Activated CD8-positive, alpha-beta T cell treated with anti-CD3 and anti-CD28 coated beads for 36 hours (primary cell): ENCODE results near the gene SCN8A. TPM values are rescaled to one million over a fixed set of nuclear protein-coding genes. Genes with fewer than 3 reads are reported as not detected.
"Not testable (repeated sequence)": the region's sequence is repeated elsewhere in the genome, so short reads cannot be mapped to it uniquely, and the experiment has no call there.

ENCODE experiments used
- ATAC-seq: fragments of 200-7000 bp; cut with Tn5 transposase; one replicate; pipeline ENCODE4 v1.10.0; 2021; ENCODE audit warnings: mild to moderate bottlenecking, moderate library complexity
- CTCF ChIA-PET: fragments of 350-600 bp; sonication (Branson Sonifier 250); formaldehyde crosslinking; loops from one replicate; lab custom pipeline; 2021; ENCODE audit warnings: antibody characterized with exemption; lab: Charles Lee
- POLR2A ChIA-PET: fragments of 350-600 bp; sonication (Branson Sonifier 250); formaldehyde crosslinking; loops from one replicate; lab custom pipeline; 2021; ENCODE audit warnings: antibody characterized with exemption; lab: Charles Lee
- DNase-seq: peaks from one replicate; pipeline ENCODE4 v3.0.0-alpha.2; 2020
- H3K27ac Mint-ChIP-seq: one replicate; pipeline ENCODE4 v1.8.0; 2021; ENCODE audit warnings: mild to moderate bottlenecking, mixed read lengths
- H3K27me3 Mint-ChIP-seq: one replicate; pipeline ENCODE4 v1.8.0; 2021; ENCODE audit warnings: mixed read lengths
- H3K36me3 Mint-ChIP-seq: one replicate; pipeline ENCODE4 v1.8.0; 2021; ENCODE audit warnings: low read depth, mixed read lengths
- H3K4me1 Mint-ChIP-seq: one replicate; pipeline ENCODE4 v1.8.0; 2021; ENCODE audit warnings: low read depth, mixed read lengths
- H3K4me3 Mint-ChIP-seq: one replicate; pipeline ENCODE4 v1.8.0; 2021; ENCODE audit warnings: mild to moderate bottlenecking, moderate library complexity, mixed read lengths
- H3K9me3 Mint-ChIP-seq: one replicate; pipeline ENCODE4 v1.8.0; 2021; ENCODE audit warnings: mixed read lengths
- intact Hi-C: fragments of 100-400 bp; cut with micrococcal nuclease; formaldehyde crosslinking; loops from one replicate; pipeline ENCODE4 v1.10.0; 2022
- total RNA-seq, 2 experiments: library from RNA; stranded (reverse); gene quantifications; one replicate each; pipeline ENCODE4 v1.2.3, GENCODE V29; 2021
- TF ChIP-seq, protein P1 (sequence below): fragments of 200-600 bp; IDR thresholded peaks from one replicate; pipeline ENCODE4 v1.8.0; 2022; ENCODE audit warnings: antibody characterized with exemption, mild to moderate bottlenecking

SCN8A gene
- total RNA-seq = under 1 TPM; 0.77 to 0.78 TPM

DNA sequence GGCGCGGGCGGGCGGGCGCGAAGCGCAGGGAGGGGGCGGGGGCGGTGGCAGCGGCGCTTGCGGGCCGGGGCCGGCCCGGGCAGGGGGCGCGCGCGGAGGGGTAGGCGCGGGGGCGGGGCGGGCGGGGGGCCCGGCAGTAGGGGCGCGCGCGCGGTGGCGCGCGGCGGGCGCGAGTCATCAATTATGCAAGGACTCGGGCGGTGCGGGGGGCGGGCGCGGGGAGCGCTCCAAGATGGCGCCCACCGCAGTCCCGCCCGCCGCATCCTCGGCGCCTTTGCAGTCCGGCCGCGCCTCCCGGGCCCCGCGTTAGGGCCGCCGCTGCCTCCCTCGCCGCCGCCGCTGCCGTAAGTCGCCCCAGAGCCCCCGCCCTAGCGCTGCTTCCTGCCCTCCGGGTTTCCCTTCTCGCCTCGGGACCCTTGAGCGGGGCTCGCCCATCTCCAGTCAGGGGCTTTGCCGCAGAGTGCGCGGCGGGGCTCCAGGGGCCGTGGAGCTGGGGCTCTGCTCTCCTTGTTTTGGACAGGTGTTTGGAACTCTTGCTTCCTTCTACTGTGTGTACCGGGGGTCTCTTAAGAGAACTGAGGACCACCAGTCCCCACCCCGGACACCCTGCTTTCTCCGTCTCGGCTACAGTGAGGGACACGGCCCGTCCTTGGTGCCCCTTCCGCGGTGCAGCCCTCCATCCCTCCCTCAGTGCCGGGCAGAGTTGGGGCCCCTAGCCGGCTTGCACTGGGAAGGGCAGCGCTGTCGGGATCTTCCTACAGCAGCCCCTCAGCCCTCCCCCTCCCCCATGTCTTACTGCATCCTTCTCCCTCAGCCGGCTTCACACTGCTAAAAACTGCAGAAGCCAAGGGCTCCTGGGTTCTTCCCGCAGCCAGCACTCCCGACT lies at the start of gene SCN8A:
Gene SCN8A (plus strand): TSS at position 218 of the 886 bp plus-strand sequence. CDS start 71,585 bp downstream, outside the sequence.
- DNase-seq = peak; percentile 63
- ATAC-seq = peak; percentile 60
- Mint-ChIP-seq H3K27me3 (peaks cover 45% of the 10 kb centered on the region), H3K4me3 (peak within 1 kb of the TSS; percentile 79), H3K36me3 (no peaks in the 10 kb centered on the region), H3K9me3 (no peaks in the 10 kb centered on the region), H3K4me1 (peaks cover 13% of the 10 kb centered on the region), H3K27ac (peak within 1 kb of the TSS; percentile 66)
- CTCF ChIA-PET = no interaction called here
- intact Hi-C loops = no loop called here
- POLR2A ChIA-PET = interaction anchor here (2.8 kb wide), 1 partner anchor 229 kb away, joined by 10 read pairs; no protein-coding TSS in a partner anchor
- TF ChIP-seq, protein P1, sequence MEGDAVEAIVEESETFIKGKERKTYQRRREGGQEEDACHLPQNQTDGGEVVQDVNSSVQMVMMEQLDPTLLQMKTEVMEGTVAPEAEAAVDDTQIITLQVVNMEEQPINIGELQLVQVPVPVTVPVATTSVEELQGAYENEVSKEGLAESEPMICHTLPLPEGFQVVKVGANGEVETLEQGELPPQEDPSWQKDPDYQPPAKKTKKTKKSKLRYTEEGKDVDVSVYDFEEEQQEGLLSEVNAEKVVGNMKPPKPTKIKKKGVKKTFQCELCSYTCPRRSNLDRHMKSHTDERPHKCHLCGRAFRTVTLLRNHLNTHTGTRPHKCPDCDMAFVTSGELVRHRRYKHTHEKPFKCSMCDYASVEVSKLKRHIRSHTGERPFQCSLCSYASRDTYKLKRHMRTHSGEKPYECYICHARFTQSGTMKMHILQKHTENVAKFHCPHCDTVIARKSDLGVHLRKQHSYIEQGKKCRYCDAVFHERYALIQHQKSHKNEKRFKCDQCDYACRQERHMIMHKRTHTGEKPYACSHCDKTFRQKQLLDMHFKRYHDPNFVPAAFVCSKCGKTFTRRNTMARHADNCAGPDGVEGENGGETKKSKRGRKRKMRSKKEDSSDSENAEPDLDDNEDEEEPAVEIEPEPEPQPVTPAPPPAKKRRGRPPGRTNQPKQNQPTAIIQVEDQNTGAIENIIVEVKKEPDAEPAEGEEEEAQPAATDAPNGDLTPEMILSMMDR = no peak

DNA sequence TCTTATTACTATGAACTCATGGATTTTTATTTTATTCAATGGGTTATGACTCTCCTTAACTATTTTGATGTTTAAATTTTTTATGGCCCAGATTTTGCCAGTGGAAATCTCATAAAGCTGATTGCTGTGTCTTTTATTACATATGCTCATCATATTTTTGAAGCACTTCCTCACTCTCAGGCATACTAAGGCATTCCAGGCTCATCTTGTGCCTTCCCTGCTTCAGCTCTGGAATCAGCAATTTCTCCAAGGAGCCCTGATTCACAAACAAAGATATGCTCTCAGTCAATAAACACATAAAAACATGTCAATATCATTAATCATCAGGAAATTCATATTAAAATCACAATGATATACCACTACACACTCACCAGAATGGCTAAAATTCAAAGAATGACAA lies 44.9 kb upstream of the SCN8A start:
- Mint-ChIP-seq H3K27ac (no peak overlapping the region), H3K4me3 (no peak overlapping the region), H3K9me3 (peaks cover 3% of the 10 kb centered on the region), H3K27me3 (peaks cover 12% of the 10 kb centered on the region), H3K36me3 (no peaks in the 10 kb centered on the region), H3K4me1 (no peaks in the 10 kb centered on the region)
- DNase-seq (no peak), ATAC-seq (no peak)
- ChIA-PET CTCF (interaction anchor here (1.0 kb wide), 1 partner anchor 15 kb away, joined by 3 read pairs; no protein-coding TSS in a partner anchor), POLR2A (no interaction called here)
- TF ChIP-seq, protein P1 = no peak
- intact Hi-C loops = no loop called here

DNA sequence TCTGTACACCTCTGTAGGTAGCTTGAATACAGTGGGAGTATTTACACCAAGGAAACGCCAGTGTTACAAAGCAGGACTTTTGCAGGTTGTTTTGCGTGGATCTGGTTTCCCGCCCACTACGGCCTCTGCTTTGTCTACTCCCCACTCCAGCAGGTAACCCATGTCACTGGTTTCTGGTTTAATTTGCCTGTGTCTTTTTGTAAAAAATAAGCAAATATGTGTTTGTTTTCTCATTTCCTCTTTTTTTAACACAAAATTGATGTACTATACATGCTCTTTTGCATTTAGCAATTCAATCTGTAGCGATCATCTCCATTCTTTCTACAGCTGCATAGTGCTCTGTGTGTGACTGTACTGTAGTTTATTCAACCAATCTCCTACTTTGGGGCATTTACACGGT lies 43.4 kb upstream of the SCN8A start:
- Mint-ChIP-seq H3K4me1 (no peaks in the 10 kb centered on the region), H3K36me3 (no peaks in the 10 kb centered on the region), H3K4me3 (no peak overlapping the region), H3K27me3 (peaks cover 14% of the 10 kb centered on the region), H3K9me3 (peaks cover 3% of the 10 kb centered on the region), H3K27ac (no peak overlapping the region)
- DNase-seq (no peak), ATAC-seq (no peak)
- TF ChIP-seq, protein P1 = no peak
- ChIA-PET POLR2A (no interaction called here), CTCF (interaction anchor here (1.1 kb wide), 1 partner anchor 127 kb away, joined by 3 read pairs; no protein-coding TSS in a partner anchor)
- intact Hi-C loops = no loop called here

DNA sequence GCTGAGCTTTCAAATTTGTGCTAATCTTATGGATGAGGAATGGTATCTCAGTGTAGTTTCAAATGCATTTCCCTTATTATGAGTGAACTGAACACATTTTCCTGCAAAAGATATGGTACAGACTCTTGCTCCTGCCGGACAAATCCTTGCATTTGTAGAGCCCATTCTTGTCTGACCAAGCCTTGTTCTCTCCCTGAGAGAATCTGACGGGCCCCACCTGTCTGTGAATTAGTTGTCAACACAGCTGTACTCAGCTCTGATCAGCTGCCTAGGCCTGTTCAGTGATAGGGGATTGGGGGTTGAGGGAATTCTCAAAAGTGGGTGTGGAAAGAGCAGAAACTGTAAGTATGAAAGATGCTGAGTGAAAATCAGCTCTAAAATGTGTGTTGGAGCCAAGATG lies 42.8 kb upstream of the SCN8A start:
- CTCF ChIA-PET = interaction anchor here (1.1 kb wide), 1 partner anchor 127 kb away, joined by 3 read pairs; no protein-coding TSS in a partner anchor
- H3K36me3 Mint-ChIP-seq = no peaks in the 10 kb centered on the region
- DNase-seq (no peak), ATAC-seq (no peak)
- peaks cover 14% of the 10 kb centered on the region for H3K27me3 Mint-ChIP-seq
- POLR2A ChIA-PET = no interaction called here
- H3K9me3 Mint-ChIP-seq = peaks cover 3% of the 10 kb centered on the region
- H3K4me1 Mint-ChIP-seq = no peaks in the 10 kb centered on the region
- TF ChIP-seq, protein P1 = no peak
- no peak overlapping the region for H3K27ac Mint-ChIP-seq
- no peak overlapping the region for H3K4me3 Mint-ChIP-seq
- intact Hi-C loops = no loop called here

DNA sequence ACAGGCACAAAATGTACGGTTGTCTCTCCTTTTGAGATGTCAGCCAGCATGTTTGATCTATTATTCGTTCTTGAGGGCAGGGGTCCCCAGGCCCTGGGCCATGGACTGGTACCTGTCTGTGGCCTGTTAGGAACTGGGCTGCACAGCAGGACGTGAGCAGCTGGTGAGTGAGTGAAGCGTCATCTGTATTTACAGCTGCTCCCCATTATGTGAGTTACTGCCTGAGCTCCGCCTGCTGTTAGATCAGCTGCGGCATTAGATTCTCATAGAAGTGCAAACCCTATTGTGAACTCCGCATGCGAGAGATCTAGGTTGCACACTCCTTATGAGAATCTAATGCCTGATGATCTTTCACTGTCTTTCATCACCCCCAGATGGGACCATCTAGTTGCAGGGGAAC lies 41.4 kb upstream of the SCN8A start:
- peaks cover 11% of the 10 kb centered on the region for H3K27me3 Mint-ChIP-seq
- H3K27ac Mint-ChIP-seq = no peak overlapping the region
- ChIA-PET POLR2A (no interaction called here), CTCF (no interaction called here)
- intact Hi-C loops = no loop called here
- DNase-seq (no peak), ATAC-seq (no peak)
- no peaks in the 10 kb centered on the region for H3K9me3 Mint-ChIP-seq
- H3K4me1 Mint-ChIP-seq = no peaks in the 10 kb centered on the region
- H3K4me3 Mint-ChIP-seq = no peak overlapping the region
- TF ChIP-seq, protein P1 = no peak
- H3K36me3 Mint-ChIP-seq = no peaks in the 10 kb centered on the region

DNA sequence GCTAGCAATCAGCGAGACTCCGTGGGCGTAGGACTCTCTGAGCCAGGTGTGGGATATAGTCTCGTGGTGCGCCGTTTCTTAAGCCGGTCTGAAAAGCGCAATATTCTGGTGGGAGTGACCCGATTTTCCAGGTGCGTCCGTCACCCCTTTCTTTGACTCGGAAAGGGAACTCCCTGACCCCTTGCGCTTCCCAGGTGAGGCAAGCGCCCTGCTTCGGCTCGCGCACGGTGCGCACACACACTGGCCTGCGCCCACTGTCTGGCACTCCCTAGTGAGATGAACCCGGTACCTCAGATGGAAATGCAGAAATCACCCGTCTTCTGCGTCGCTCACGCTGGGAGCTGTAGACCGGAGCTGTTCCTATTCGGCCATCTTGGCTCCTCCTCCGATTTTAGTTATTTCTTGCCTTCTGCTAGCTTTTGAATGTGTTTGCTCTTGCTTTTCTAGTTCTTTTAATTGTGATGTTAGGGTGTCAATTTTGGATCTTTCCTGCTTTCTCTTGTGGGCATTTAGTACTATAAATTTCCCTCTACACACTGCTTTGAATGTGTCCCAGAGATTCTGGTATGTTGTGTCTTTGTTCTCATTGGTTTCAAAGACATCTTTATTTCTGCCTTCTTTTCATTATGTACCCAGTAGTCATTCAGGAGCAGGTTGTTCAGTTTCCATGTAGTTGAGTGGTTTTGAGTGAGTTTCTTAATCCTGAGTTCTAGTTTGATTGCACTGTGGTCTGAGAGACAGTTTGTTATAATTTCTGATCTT lies 22.6 kb upstream of the SCN8A start:
- intact Hi-C loops, H3K36me3 Mint-ChIP-seq, DNase-seq, H3K27ac Mint-ChIP-seq, H3K9me3 Mint-ChIP-seq, H3K27me3 Mint-ChIP-seq, CTCF ChIA-PET, H3K4me1 Mint-ChIP-seq, ATAC-seq, POLR2A ChIA-PET, H3K4me3 Mint-ChIP-seq: not testable (repeated sequence)
